Activated T-cell treated with anti-CD3 and anti-CD28 coated beads for 4 hours (primary cell): Measurements from ENCODE around the gene ADGRF4.
"Not testable (repeated sequence)": the region's sequence is repeated elsewhere in the genome, so short reads cannot be mapped to it uniquely, and the experiment has no call there.

Experiments
- DNase-seq: peaks from one replicate; pipeline ENCODE4 v3.0.0-alpha.2; 2020

ADGRF4 gene

GRCh38 chr6:47736083-47736700 lies 37.8 kb downstream of the ADGRF4 start:
- no peak for DNase-seq

GRCh38 chr6:47737406-47737805 lies 39.0 kb downstream of the ADGRF4 start:
- no peak for DNase-seq

- no peak for DNase-seq
Measured at GRCh38 chr6:47740714-47741113, 42.3 kb downstream of the ADGRF4 start.

DNA sequence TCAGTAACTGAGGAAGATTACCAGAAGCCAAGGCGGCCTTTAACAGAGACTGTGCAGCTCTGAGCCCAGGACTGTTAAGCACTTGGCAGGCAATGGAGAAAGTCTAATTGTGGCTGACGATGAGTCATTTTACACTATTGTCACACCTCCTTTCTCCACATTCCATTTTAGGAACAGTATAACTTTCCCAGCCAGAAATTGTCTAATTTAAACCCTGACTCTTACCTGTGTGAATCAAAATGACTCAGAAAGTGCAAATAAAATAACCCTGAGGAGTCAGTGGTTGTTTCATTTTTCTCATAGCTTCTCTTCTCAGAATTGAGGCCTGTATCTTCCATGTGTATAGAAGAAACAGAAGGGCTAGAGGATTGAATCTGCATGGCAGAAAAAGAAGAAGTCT lies 43.4 kb downstream of the ADGRF4 start:
- DNase-seq = no peak

GRCh38 chr6:47743744-47744143 lies 45.4 kb downstream of the ADGRF4 start:
- no peak for DNase-seq

- DNase-seq = not testable (repeated sequence)
Measured at GRCh38 chr6:47745269-47745668, 46.9 kb downstream of the ADGRF4 start.

DNA sequence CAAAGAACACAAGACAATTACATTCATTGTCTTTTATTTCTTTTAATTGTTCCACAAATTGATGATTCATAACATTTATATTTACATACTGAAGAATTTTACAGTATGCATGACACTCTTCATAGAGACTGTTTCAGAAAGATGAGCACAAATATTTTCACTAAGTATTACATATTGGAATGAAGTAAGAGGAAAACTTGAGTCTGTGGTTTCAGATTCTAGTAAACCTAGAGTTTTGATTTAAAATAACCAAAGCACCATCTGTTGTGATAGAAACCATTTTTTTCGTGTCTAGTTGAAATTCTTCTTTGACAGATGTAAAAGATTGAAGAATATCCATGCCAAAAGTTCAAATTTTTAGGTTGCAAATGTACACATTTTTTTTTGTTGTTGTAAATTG lies 51.4 kb downstream of the ADGRF4 start:
- no peak for DNase-seq

- DNase-seq = no peak
Measured at GRCh38 chr6:47752801-47753200, 54.4 kb downstream of the ADGRF4 start.

- DNase-seq = no peak
Measured at GRCh38 chr6:47759364-47759763, 61.0 kb downstream of the ADGRF4 start.

DNA sequence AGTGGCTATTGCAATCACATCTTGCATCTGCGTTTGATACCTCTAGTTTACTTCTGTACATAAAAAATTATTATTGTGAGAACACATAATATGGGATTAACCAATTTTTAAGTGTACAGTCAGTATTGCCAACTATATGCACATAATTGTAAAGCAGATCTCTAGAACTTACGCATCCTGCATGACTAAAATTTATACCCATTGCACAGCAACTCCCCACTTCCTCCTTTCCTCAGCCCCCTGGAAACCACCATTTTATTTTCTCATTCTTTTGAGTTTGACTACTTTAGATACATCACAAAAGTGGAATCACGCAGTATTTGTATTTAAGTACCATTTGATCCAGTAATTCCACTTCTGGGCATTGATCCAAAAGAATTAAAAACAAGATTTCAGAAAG lies 64.1 kb downstream of the ADGRF4 start:
- DNase-seq = no peak

DNA sequence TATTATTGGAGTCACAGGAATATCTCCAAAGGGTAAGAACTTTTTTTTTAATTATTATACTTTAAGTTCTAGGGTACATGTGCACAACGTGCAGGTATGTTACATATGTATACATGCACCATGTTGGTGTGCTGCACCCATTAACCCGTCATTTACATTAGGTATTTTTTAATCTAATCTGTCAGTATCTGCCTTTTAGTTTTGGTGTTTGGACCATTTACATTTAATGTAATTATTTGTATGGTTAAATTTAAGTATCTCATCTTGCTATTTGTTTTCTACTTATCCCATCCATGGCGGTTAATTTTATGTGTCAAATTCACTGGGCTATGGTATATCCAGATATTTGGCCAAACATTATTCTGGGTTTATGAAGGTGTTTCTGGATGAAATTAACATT lies 68.1 kb downstream of the ADGRF4 start:
- no peak for DNase-seq

DNA sequence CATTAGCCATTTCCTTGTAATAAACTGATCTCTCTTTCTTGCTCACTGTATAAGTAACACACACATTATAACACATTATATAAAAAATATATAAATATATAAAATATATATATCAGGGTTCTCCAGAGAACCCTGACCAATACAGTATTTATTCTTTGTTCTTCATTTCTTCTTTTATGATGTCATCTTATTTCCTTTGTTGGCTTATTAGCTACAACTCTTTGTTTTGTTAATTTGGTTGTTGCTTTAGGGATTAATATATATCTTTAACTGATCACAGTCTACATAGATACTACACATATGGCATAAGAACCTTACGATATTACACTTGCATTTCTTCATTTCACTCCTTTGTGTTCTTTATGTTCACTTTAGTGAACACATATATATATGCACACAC lies 68.7 kb downstream of the ADGRF4 start:
- no peak for DNase-seq

GRCh38 chr6:47769982-47770381 lies 71.6 kb downstream of the ADGRF4 start:
- DNase-seq = no peak
